MM.1S (cell line): ENCODE data around the gene CCDC66.

Experiments
- DNase-seq: peaks from one replicate; pipeline ENCODE4 v3.0.0-alpha.2; 2015
- H2AFZ ChIP-seq: fragments of 300-600 bp; sonication (generic); 2 replicates; pipeline ENCODE4 v1.6.0; 2016; ENCODE audit warnings: antibody characterized with exemption, low read length
- H3F3A ChIP-seq: fragments of 300-600 bp; sonication (generic); 2 replicates; pipeline ENCODE4 v1.6.1; 2016; ENCODE audit warnings: mild to moderate bottlenecking, antibody characterized with exemption, low read length, moderate library complexity, mixed read lengths; ENCODE audit not compliant: insufficient read depth
- H3K27ac ChIP-seq: fragments of 300-600 bp; sonication (generic); 2 replicates; pipeline ENCODE4 v1.5.1; 2016; ENCODE audit warnings: mild to moderate bottlenecking, low read length
- H3K27me3 ChIP-seq: fragments of 300-600 bp; sonication (generic); replicated peaks from 2 replicates; pipeline ENCODE4 v1.6.0; 2016; ENCODE audit warnings: low read length; ENCODE audit not compliant: insufficient read depth
- H3K36me3 ChIP-seq: fragments of 300-600 bp; sonication (generic); replicated peaks from 2 replicates; pipeline ENCODE4 v1.6.1; 2016; ENCODE audit warnings: mild to moderate bottlenecking, low read length, mixed read lengths; ENCODE audit not compliant: insufficient read depth
- H3K4me1 ChIP-seq: fragments of 300-600 bp; sonication (generic); 2 replicates; pipeline ENCODE4 v1.6.1; 2016; ENCODE audit warnings: low read length, mixed read lengths
- H3K4me2 ChIP-seq: fragments of 300-600 bp; sonication (generic); 2 replicates; pipeline ENCODE4 v1.6.0; 2016; ENCODE audit warnings: low read depth, low read length
- H3K4me3 ChIP-seq: fragments of 300-600 bp; sonication (generic); 2 replicates; pipeline ENCODE4 v1.5.1; 2016; ENCODE audit warnings: low read length, mixed read lengths
- H3K79me2 ChIP-seq: fragments of 300-600 bp; sonication (generic); 2 replicates; pipeline ENCODE4 v1.6.1; 2016; ENCODE audit warnings: mixed run types, low read length, mixed read lengths
- H3K9ac ChIP-seq: fragments of 300-600 bp; sonication (generic); 2 replicates; pipeline ENCODE4 v1.6.1; 2016; ENCODE audit warnings: low read length, mixed read lengths
- H3K9me2 ChIP-seq: fragments of 300-600 bp; sonication (generic); replicated peaks from 2 replicates; pipeline ENCODE4 v1.6.1; 2016; ENCODE audit warnings: mild to moderate bottlenecking, low read length, mixed read lengths; ENCODE audit not compliant: insufficient read depth
- H3K9me3 ChIP-seq: fragments of 300-600 bp; sonication (generic); replicated peaks from 2 replicates; pipeline ENCODE4 v1.6.1; 2016; ENCODE audit warnings: mild to moderate bottlenecking, low read length, mixed read lengths; ENCODE audit not compliant: insufficient read depth
- H4K20me1 ChIP-seq: fragments of 300-600 bp; sonication (generic); 2 replicates; pipeline ENCODE4 v1.6.1; 2016; ENCODE audit warnings: mild to moderate bottlenecking, low read length, moderate library complexity, mixed read lengths; ENCODE audit not compliant: insufficient read depth
- CTCF ChIP-seq: fragments of 300-600 bp; sonication (generic); IDR thresholded peaks from 2 replicates; pipeline ENCODE4 v1.5.1; 2016; ENCODE audit warnings: antibody characterized with exemption, low read length, mixed read lengths
- EZH2 ChIP-seq: fragments of 300-600 bp; sonication (generic); optimal IDR thresholded peaks from 2 replicates; pipeline ENCODE3; 2017; ENCODE audit warnings: low read depth, mild to moderate bottlenecking, antibody characterized with exemption, low read length, mixed read lengths
- EZH2phosphoT487 ChIP-seq: fragments of 300-600 bp; sonication (generic); IDR thresholded peaks from 2 replicates; pipeline ENCODE4 v1.6.1; 2018; ENCODE audit warnings: antibody characterized with exemption, low read length

The CCDC66 gene

GRCh38 chr3:56610669-56611335 is 53.8 kb downstream of the CCDC66 start:
- no peaks in the 10 kb centered on the region; the same call in 1 of the 2 replicates for H3K79me2 ChIP-seq
- TF ChIP-seq EZH2 (no peak), CTCF (no peak), EZH2phosphoT487 (no peak)
- DNase-seq: no peak
- H3F3A ChIP-seq: no peaks in the 10 kb centered on the region; the same call in 1 of the 2 replicates
- no peaks in the 10 kb centered on the region for H3K4me1 ChIP-seq
- H3K9me3 ChIP-seq: no peaks in the 10 kb centered on the region
- H3K4me2 ChIP-seq: no peak overlapping the region
- no peak overlapping the region for H3K27ac ChIP-seq
- no peaks in the 10 kb centered on the region for H4K20me1 ChIP-seq
- no peaks in the 10 kb centered on the region for H3K36me3 ChIP-seq
- no peak overlapping the region for H3K4me3 ChIP-seq
- H3K9ac ChIP-seq: no peak overlapping the region
- H3K9me2 ChIP-seq: no peaks in the 10 kb centered on the region
- no peaks in the 10 kb centered on the region for H3K27me3 ChIP-seq
- no peak overlapping the region for H2AFZ ChIP-seq

GRCh38 chr3:56611364-56611763 is 54.4 kb downstream of the CCDC66 start:
- H3F3A ChIP-seq: no peaks in the 10 kb centered on the region; the same call in 1 of the 2 replicates
- H3K9me3 ChIP-seq: no peaks in the 10 kb centered on the region
- TF ChIP-seq CTCF (no peak), EZH2 (no peak), EZH2phosphoT487 (no peak)
- no peak overlapping the region for H3K9ac ChIP-seq
- no peaks in the 10 kb centered on the region for H3K4me1 ChIP-seq
- H3K9me2 ChIP-seq: no peaks in the 10 kb centered on the region
- no peaks in the 10 kb centered on the region for H4K20me1 ChIP-seq
- H2AFZ ChIP-seq: no peak overlapping the region
- H3K4me2 ChIP-seq: no peak overlapping the region
- no peaks in the 10 kb centered on the region; the same call in 1 of the 2 replicates for H3K79me2 ChIP-seq
- no peak overlapping the region for H3K4me3 ChIP-seq
- no peak overlapping the region for H3K27ac ChIP-seq
- DNase-seq: no peak
- H3K27me3 ChIP-seq: no peaks in the 10 kb centered on the region
- no peaks in the 10 kb centered on the region for H3K36me3 ChIP-seq

GRCh38 chr3:56612146-56612545 is 55.2 kb downstream of the CCDC66 start:
- DNase-seq: no peak
- Histone ChIP-seq H3F3A (no peaks in the 10 kb centered on the region; the same call in 1 of the 2 replicates), H3K9me3 (no peaks in the 10 kb centered on the region), H3K4me3 (no peak overlapping the region), H3K9ac (no peak overlapping the region), H2AFZ (no peak overlapping the region), H4K20me1 (no peaks in the 10 kb centered on the region), H3K36me3 (no peaks in the 10 kb centered on the region), H3K9me2 (no peaks in the 10 kb centered on the region), H3K4me1 (no peaks in the 10 kb centered on the region), H3K79me2 (no peaks in the 10 kb centered on the region; the same call in 1 of the 2 replicates), H3K4me2 (no peak overlapping the region), H3K27me3 (no peaks in the 10 kb centered on the region), H3K27ac (no peak overlapping the region)
- TF ChIP-seq EZH2phosphoT487: no peak
- TF ChIP-seq CTCF: no peak
- no peak for TF ChIP-seq EZH2
